Stimulated activated CD4-positive, alpha-beta T cell treated with anti-CD3 and anti-CD28 coated beads, Interleukin-4, amount 100 ng/mL, for 4 hours (primary cell): ENCODE measurements around the gene HES5.

Experiments used
- DNase-seq, 2 experiments: peaks; one replicate each; pipeline ENCODE4 v3.0.0-alpha.2; 2020

Gene HES5

GRCh38 chr1:2546515-2547209 lies 16.6 kb upstream of the HES5 start:
- DNase-seq: peak; percentile 75 to 82

GRCh38 chr1:2545754-2546514 lies 15.9 kb upstream of the HES5 start:
- DNase-seq: peak; percentile 83 to 89

GRCh38 chr1:2544875-2545640 lies 15.0 kb upstream of the HES5 start:
- no peak for DNase-seq

GRCh38 chr1:2544093-2544874 lies 14.2 kb upstream of the HES5 start:
- DNase-seq: no peak

- DNase-seq: no peak
Observed at GRCh38 chr1:2543543-2544092, 13.6 kb upstream of the HES5 start.

- no peak for DNase-seq
Observed at GRCh38 chr1:2542246-2542915, 12.3 kb upstream of the HES5 start.

GRCh38 chr1:2541619-2542245 lies 11.7 kb upstream of the HES5 start:
- no peak for DNase-seq

- DNase-seq: peak in 1 of 2 experiments; percentile 30
Observed at GRCh38 chr1:2540816-2541492, 10.9 kb upstream of the HES5 start.

GRCh38 chr1:2539312-2539907 lies 9.3 kb upstream of the HES5 start:
- DNase-seq: no peak

- no peak for DNase-seq
Observed at GRCh38 chr1:2538872-2539271, 8.8 kb upstream of the HES5 start.

GRCh38 chr1:2538376-2538775 lies 8.3 kb upstream of the HES5 start:
- no peak for DNase-seq

- no peak for DNase-seq
Observed at GRCh38 chr1:2537784-2538115, 7.7 kb upstream of the HES5 start.

- DNase-seq: no peak
Observed at GRCh38 chr1:2535981-2536380, 5.9 kb upstream of the HES5 start.

GRCh38 chr1:2535455-2535854 lies 5.4 kb upstream of the HES5 start:
- no peak for DNase-seq

GRCh38 chr1:2534687-2535441 lies 4.8 kb upstream of the HES5 start:
- DNase-seq: no peak

GRCh38 chr1:2534315-2534686 lies 4.2 kb upstream of the HES5 start:
- DNase-seq: no peak

GRCh38 chr1:2533365-2533764 lies 3.3 kb upstream of the HES5 start:
- no peak for DNase-seq

GRCh38 chr1:2532485-2533160 lies 2.6 kb upstream of the HES5 start:
- no peak for DNase-seq
